Epithelial cell of proximal tubule (primary cell): ENCODE data around the gene XKR8. TPM values are rescaled to one million over a fixed set of nuclear protein-coding genes. Genes with fewer than 3 reads are reported as not detected.

Experiments used
- DNase-seq: peaks from one replicate; pipeline ENCODE4 v3.0.0-alpha.2; 2011; ENCODE audit warnings: low read depth
- H3K4me3 ChIP-seq: 2 replicates; pipeline ENCODE4 v1.5.1; 2011; ENCODE audit warnings: low read depth, mild to moderate bottlenecking, low read length
- CTCF ChIP-seq: conservative IDR thresholded peaks from 2 replicates; pipeline ENCODE4 v1.5.1; 2012; ENCODE audit warnings: low read depth, mild to moderate bottlenecking, low read length
- total RNA-seq: library from RNA; depleted of rRNA; stranded (reverse); fragments of >200 nt; gene quantifications from 2 replicates; pipeline ENCODE4 v1.2.3, GENCODE V29; 2015

Gene XKR8
- total RNA-seq, 1 donor from 2014 or later, result 11.1 TPM

- DNase-seq, result no peak
- no peak for TF ChIP-seq CTCF
- H3K4me3 ChIP-seq, result peak overlapping the region; percentile 79
These were observed 2.0 kb downstream of the XKR8 start for GRCh38 chr1:27961646-27962221.

- no peak overlapping the region for H3K4me3 ChIP-seq
- DNase-seq, result no peak
- no peak for TF ChIP-seq CTCF
These were observed 3.6 kb downstream of the XKR8 start for GRCh38 chr1:27963393-27963792.

GRCh38 chr1:27966402-27967105, 6.8 kb downstream of the XKR8 start:
- TF ChIP-seq CTCF, result no peak
- no peak overlapping the region for H3K4me3 ChIP-seq
- DNase-seq, result no peak

- no peak for DNase-seq
- TF ChIP-seq CTCF, result no peak
These were observed 7.5 kb downstream of the XKR8 start for GRCh38 chr1:27967106-27967883.

GRCh38 chr1:27967884-27968466, 8.2 kb downstream of the XKR8 start:
- no peak for TF ChIP-seq CTCF
- H3K4me3 ChIP-seq, result no peak overlapping the region
- DNase-seq, result no peak

More at GRCh38 chr1:27967106-27967883, 7.5 kb downstream of the XKR8 start:
- H3K4me3 ChIP-seq, result no peak overlapping the region

- DNase-seq, result peak; percentile 78
- no peak for TF ChIP-seq CTCF
- H3K4me3 ChIP-seq, result no peak overlapping the region
These were observed 8.9 kb downstream of the XKR8 start for GRCh38 chr1:27968692-27969091.
